Occipital lobe (tissue), 2 donors: ENCODE measurements around the gene ISLR2. TPM values are rescaled to one million over a fixed set of nuclear protein-coding genes. Genes with fewer than 3 reads are reported as not detected.

Experiments
- DNase-seq: peaks from one replicate; lab custom pipeline; 2025; lab: John Stamatoyannopoulos, UW
- total RNA-seq: library from RNA; depleted of rRNA; stranded (reverse); fragments of >200 nt; gene quantifications from one replicate; pipeline ENCODE4 v1.2.3, GENCODE V29; 2014

ISLR2 gene
- total RNA-seq, 1 donor from 2014 or later = 168 TPM

DNA sequence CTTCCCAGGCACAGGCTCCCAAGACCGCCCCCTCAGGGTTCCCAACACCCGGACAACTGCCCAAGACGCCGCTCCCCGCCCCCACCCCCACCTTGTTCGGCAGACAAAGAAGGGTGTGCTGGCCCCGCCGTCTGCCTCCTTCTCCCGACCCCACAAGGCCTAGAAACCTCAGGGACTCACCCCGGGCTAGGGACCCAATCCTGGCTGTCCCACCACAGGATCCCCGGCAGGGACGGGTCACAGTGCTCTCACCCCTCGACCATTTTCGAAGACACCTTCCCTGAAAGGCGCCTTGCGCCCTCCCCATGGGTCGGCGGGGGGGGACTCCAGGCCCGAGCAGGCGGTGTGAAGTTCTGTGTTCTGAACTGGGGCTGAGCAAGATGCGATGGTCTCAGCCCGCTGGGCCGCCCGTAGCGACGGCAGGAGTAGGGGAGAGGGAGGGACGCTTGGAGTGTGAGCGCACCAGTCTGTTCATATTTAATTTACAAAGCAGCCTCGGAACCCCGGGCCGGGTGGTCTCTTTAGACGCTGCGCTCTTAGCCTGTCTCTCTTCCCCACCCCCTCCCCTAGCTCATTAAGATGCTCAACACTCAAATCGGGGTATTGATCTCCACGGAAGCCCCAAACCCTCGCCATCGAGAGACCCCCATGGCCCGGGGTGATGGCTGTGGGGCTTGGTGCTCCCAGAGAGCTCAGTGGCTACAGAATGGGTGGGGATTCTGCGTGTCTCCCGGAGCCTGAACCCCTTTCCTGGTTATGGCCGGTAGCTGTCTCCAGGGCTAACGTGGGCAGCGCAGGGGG, 1.4 kb upstream of the ISLR2 start:
- DNase-seq = no peak

DNA sequence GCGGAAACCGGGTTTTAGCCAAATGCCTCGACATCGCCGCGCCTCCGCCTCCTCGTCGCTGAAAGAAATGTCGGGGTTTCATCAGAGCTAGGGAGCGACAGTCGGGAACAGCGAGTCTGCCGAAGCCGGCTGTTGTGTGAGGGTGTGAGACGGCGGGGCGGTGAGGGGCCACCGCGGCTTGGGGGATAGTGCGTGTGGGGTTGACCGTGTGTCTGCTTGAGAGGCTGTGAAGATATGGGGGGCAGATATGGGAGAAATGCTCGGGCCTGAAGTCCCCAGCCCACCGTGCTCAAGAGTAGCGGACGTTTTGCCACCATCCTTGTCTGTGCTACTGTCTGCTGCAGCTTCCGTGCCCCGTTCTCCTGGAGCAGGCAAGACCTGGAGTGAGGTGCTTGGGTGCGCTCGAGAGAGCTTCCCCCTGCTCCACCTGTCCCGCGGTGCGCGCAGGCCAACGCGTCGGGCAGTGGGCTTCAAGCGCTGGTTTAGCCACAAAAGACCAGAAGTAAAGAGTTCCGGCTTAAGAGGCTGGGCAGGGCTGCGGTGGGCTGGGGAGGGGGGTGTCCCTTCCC, 716 bp upstream of the ISLR2 start:
- no peak for DNase-seq

DNA sequence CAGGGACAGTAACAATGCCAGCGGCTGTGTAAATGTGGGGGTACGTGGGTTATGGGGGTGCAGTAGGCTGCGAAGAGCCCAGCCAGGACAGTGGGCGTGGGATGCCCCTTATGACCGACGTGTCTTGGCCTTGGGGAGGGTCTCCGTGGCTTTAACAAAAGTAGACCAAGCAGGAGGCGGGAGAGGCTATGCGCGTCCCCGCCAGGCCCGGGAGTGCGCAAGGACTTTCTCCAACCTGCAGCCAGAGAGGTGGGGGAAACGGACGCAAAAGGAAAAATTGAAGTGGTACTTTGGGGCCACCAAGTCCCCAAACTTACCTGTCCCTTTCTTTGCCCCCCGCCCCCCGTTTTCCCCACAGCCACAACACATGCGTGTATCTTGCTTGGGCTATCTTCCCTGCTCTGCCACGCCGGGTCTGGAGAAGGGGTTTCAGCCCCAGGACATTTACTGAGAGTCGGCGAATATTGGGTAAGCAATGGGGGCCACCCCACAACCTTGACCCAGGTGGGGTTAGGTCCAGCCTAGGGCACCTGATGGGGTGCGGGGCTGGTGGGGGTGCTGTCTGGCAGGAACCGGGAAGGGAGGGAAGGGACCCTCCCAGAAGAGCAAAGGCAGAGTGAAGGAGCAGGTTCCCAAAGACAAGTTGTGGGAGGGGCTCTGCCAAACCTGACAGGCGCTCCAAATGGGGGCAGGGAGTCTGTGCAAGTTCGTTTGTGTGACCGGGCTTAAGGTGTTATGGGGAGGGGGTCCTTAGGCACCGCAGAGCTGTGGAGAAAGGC, 652 bp downstream of the ISLR2 start:
- DNase-seq = no peak

DNA sequence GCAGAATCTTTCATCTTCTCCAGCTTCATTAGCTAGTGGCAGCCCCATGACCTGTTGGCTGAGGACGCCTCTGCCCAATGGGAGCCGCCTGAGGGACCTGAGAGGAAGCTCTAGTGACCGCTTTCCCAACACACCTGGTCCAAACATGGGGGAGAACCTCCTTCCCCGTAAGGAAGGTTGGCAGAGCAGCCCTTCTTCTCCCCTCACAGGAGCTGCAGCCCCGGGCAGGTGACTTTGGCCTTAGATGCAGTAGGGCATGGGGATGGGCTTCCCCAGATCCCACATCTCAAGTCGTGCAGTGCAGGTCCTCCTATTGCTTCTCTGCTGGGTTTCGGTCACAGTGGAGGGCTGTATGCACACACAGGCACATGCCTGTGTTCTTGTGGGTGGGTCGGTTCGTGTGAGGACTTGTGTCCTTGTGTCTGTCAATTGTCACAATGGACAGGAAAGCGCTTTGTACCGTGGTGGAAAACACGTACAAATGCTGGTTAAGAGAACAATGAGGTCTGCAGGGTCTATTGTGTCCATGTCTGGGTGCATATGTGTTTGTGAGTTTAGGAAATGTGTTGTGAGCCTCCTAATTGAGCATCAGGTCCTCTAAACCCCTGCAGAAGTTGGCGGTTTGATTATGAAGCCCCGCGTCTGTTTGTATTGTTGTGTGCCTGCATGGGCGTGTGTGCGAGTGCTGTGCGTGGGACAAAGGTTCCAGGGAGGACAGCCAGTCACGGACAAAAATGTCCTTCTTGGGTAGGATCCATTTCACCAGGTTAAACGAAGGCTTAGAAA, 1.4 kb downstream of the ISLR2 start:
- DNase-seq = no peak

DNA sequence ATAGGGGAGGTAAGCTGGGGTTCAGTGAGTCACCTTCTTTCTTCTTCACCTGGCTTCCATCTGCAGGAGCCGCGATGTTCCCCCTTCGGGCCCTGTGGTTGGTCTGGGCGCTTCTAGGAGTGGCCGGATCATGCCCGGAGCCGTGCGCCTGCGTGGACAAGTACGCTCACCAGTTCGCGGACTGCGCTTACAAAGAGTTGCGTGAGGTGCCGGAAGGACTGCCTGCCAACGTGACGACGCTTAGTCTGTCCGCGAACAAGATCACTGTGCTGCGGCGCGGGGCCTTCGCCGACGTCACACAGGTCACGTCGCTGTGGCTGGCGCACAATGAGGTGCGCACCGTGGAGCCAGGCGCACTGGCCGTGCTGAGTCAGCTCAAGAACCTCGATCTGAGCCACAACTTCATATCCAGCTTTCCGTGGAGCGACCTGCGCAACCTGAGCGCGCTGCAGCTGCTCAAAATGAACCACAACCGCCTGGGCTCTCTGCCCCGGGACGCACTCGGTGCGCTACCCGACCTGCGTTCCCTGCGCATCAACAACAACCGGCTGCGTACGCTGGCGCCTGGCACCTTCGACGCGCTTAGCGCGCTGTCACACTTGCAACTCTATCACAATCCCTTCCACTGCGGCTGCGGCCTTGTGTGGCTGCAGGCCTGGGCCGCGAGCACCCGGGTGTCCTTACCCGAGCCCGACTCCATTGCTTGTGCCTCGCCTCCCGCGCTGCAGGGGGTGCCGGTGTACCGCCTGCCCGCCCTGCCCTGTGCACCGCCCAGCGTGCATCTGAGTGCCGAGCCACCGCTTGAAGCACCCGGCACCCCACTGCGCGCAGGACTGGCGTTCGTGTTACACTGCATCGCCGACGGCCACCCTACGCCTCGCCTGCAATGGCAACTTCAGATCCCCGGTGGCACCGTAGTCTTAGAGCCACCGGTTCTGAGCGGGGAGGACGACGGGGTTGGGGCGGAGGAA, 2.6 kb downstream of the ISLR2 start:
- DNase-seq = no peak

DNA sequence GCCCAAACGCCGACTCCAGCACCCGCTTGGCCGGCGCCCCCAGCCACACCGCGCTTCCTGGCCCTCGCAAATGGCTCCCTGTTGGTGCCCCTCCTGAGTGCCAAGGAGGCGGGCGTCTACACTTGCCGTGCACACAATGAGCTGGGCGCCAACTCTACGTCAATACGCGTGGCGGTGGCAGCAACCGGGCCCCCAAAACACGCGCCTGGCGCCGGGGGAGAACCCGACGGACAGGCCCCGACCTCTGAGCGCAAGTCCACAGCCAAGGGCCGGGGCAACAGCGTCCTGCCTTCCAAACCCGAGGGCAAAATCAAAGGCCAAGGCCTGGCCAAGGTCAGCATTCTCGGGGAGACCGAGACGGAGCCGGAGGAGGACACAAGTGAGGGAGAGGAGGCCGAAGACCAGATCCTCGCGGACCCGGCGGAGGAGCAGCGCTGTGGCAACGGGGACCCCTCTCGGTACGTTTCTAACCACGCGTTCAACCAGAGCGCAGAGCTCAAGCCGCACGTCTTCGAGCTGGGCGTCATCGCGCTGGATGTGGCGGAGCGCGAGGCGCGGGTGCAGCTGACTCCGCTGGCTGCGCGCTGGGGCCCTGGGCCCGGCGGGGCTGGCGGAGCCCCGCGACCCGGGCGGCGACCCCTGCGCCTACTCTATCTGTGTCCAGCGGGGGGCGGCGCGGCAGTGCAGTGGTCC, 3.5 kb downstream of the ISLR2 start:
- DNase-seq = no peak

DNA sequence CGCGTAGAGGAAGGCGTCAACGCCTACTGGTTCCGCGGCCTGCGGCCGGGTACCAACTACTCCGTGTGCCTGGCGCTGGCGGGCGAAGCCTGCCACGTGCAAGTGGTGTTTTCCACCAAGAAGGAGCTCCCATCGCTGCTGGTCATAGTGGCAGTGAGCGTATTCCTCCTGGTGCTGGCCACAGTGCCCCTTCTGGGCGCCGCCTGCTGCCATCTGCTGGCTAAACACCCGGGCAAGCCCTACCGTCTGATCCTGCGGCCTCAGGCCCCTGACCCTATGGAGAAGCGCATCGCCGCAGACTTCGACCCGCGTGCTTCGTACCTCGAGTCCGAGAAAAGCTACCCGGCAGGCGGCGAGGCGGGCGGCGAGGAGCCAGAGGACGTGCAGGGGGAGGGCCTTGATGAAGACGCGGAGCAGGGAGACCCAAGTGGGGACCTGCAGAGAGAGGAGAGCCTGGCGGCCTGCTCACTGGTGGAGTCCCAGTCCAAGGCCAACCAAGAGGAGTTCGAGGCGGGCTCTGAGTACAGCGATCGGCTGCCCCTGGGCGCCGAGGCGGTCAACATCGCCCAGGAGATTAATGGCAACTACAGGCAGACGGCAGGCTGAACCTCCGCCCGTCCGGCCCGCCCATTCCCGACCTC, 4.1 kb downstream of the ISLR2 start:
- DNase-seq = no peak

DNA sequence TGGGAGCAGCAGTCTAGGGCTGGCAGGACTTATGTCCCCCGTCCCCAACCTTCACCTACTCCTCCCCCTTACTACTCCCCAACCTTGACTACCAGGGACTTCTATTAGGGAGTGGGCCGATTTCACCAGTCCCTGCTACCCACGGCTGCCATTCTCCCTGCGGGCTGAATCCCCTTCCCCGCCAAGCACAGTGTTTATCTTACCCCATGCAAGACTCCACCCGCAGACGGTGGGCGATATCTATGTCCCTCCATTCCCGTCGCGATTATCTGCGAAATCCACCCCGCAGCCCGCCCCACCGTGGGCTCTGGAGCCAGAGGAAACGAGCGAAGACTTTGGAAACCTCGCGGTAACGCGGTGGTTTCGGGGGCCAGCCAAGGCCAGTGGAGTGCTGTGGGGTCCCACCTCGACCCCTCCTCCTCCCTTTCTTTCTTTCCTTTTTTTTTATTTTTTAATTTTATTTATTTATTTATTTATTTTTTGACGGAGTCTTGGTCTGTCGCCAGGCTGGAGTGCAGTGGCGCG, 4.7 kb downstream of the ISLR2 start:
- DNase-seq = no peak

DNA sequence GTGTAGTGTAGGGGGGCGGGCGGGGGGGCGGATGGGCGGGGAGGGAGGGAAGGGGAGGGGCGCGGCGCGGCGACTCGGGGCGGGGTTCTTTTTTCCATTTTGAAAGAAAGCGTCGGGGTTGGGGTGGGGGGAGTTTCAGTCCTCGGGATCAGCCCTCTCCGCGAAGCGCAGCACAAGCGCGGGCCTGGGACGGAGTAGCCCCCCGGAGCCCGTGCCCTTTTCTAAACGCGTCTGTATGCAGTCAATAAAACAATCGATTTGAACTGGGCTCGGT, 6.1 kb downstream of the ISLR2 start:
- no peak for DNase-seq

DNA sequence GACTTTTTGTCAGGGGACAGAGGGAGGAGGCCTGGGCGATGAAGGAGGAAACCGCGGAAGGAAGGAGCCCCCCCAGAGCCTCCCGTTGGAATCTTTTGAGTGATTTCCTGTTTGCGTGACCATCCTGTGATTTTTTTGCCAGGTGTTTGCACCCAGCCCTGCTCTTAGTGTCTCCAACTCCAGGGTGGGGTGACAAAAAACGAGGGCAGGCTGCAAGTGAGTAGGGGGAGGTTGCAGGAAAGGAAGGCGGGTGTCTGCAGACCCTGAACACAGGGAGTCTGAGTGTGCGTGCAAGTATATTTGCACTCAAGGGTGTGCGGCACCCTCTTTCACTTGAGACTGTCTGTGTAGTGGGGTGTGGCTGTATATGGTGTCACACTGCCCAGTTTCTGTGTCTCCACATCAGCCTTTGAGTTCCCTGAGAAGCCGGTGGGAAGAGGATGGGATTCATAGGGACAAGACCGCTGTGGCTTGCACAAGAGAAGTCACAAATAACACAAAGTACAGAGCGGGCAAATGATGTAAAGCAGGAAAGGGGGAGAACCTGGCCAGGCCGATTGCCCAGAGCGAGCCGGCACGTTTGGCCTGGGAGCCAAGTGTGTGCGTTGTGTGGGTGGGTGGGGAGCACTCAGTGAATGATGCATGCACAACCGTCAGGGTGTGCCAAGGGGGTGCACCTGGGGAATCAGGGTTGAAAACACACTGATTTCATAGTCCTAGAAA, 6.6 kb downstream of the ISLR2 start:
- DNase-seq = no peak

DNA sequence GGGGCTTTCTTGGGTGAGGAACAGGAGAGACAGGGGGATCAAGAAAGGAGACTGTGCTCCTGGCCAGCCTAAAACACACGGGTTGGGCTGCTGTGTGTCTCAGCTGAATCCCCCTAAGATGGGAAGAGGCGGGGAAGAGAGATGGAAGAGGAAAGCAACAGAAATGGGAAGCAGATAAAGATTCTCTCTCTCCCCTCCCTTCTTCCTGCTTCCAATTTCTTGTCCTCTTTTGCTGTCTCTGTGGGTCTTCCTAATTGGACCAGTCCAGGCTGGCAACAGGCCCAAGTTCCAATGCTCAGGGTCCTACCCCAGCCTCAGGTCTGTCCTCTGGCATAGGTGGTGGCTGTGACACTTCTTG, 7.1 kb downstream of the ISLR2 start:
- no peak for DNase-seq

DNA sequence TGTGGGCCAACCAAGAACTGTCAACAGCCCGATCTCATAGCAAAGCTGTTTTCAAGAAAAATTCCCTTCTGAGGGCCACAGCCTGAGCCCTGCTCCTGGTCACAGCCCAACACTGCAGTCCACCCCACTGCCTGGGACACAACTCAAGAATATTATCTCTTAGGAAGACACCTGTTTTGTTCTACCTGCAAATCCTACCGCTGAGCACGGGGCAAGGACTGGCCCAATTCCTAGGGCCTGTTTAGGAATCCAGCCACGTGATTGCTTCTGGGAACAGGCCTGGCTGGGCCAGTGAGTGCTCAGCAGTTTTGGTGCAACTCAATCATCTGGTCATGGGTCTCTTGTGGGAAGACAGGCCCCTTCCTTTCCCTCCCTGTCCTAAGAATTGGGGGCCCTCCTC, 8.3 kb downstream of the ISLR2 start:
- no peak for DNase-seq

DNA sequence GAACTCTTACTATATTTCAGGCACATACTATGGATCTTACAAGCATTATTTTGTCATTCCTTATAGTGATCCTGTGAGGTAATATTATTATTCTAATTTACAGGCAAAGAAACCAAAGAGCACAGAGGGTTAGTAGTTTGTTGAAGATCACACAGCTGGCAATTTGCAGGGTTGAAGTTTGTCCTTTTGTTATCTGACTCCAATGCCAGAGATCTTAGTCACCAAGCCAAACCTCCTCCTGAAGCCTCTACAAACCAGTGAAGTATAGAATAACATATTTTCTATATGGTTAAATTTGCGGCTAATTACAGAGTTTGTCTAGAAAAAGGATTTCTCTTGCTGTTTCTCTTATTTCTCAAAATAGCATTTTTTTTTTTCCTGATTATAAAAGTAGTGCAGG, 11.2 kb downstream of the ISLR2 start:
- no peak for DNase-seq

DNA sequence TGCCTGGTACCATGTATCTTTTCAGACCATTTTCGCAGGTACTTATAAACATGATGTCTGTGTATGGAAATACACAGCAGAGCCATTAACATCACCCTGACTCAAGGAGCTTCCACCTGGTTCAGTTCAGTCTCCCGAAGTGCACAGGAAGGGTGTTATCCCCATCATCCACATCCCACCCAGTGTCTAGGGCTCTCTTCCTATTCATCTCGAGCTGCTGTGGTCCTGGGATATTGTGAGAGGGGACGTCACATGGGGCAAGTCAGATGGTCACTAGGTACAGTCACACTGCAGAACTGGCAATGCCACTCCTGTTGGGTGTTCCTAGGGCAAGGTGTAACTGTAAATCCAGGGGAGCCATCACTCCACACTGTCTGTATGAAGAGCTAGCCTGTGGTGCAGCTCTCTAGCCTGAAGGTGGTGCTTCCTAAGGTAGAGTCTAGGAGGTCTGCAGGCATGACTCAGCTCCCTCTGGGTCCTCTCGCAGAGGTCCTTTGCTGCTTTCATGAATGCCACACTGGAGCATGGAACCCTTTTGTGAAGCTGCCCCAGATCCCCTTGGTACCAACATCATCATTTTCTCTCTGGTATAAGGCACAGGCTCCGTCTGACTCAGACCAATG, 13.9 kb downstream of the ISLR2 start:
- DNase-seq = no peak

DNA sequence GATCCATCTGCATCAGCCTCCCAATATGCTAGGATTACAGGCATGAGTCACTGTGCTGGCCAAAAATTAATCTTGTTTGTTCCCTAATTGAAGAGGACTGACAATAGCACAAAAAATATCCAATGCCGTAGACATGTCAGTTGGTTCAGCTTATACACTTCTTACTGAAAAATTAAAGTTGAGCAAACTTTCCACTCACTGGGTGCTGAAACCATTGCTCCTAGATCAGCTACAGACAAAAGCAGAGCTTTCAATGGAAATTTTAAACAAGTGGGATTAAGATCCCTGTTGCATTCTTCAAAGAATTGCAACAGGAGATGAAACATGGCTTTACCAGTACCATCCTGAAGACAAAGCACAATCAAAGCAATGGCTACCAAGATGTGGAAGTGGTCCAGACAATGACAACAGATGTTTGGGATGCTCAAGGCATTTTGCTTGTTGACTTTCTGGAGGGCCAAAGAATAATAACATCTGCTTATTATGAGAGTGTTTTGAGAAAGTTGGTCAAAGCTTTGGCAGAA, 16.0 kb downstream of the ISLR2 start:
- no peak for DNase-seq

DNA sequence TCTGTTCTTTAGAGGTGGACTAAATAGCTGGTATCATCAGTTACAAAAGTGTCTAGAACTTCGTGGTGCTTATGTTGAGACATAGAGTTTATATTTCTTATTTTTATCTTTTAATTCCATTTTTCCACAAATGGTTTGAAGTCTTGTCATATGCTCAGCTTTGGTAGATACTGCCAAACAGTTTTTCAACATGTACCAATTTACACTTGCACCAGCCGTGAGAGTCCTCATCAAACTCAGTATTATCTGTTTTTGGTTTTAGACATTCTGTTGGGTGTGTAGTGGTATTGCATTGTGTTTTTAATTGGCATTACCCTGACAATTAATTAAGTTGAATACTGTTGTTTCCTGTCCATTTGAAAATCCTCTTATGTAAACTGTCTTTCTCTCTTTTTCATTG, 16.7 kb downstream of the ISLR2 start:
- no peak for DNase-seq

DNA sequence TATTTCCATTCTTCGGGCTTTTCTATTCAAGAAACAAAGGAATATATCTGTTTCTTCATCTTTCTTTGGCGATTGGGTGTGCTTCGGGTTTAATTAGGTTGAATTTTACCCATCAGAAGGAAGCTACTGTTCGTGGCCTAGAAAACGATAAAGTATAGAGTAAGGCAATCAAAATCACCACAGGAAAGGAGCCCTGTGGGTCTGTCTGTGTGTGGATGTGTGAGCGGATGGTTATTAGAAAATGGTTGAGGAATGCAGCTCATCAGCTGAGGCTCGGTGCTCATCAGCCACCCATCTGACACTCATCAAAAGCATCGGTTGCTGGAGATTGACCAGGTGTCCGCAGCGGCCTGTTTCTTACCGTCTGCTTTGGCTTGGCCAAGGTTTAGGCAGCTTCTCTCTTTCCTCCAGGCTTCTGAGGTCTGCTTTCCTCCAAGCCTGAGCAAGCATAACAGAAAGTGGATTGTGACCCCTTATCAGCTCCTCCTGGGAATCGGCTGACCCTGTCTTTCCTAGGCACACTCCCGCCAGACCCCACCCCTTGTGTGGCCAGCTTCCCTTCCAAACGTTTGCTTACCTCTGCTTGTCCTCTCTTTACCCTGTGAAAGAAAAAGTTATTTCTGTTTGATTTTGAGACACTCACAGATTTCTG, 25.5 kb downstream of the ISLR2 start:
- DNase-seq = no peak
